ENCODE results near the gene RREB1.

DNA sequence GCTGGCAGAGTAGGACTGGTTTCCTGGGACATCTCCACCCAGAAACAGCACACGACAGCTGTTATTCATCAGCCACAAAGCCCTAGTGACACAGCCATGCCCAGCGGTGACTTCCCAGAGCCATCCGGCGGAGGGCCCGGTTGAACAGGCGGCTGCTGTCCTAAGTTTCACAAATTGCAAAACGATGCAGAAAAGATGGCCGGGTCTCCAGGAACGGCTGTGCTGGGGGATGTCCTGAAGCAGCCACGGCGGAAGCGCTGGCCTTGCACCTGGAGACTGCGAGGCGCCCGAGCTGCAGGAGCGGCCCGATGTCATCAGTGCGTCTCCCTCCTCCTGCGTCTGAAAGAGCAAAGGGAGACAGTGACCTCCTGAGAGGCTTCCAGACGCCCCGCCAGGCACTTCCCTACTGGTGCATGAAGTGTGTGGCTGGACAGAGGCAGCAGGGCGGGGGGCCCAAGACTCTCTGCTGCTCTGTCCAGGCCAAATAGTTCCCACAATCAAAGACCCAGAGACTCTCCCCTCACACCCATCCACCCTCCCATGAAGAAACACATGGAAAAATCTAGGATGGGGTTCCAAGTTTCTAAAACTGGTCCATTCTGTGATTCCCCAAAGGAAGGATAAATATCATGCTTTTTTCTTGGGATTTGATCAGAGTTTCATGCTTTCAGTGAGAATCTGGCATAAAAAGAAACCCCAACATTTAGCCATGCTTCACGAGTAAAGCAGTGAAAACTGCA lies 161.2 kb downstream of the RREB1 start:
- TF ChIP-seq, protein P1, sequence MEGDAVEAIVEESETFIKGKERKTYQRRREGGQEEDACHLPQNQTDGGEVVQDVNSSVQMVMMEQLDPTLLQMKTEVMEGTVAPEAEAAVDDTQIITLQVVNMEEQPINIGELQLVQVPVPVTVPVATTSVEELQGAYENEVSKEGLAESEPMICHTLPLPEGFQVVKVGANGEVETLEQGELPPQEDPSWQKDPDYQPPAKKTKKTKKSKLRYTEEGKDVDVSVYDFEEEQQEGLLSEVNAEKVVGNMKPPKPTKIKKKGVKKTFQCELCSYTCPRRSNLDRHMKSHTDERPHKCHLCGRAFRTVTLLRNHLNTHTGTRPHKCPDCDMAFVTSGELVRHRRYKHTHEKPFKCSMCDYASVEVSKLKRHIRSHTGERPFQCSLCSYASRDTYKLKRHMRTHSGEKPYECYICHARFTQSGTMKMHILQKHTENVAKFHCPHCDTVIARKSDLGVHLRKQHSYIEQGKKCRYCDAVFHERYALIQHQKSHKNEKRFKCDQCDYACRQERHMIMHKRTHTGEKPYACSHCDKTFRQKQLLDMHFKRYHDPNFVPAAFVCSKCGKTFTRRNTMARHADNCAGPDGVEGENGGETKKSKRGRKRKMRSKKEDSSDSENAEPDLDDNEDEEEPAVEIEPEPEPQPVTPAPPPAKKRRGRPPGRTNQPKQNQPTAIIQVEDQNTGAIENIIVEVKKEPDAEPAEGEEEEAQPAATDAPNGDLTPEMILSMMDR (IDR thresholded peaks at IDR 0.05): no peak
- no peak for TF ChIP-seq POLR2AphosphoS5 (IDR thresholded peaks at IDR 0.05)
- TF ChIP-seq EP300 (IDR thresholded peaks at IDR 0.05): no peak

Data from suprapubic skin (tissue), 4 donors.